ENCODE data around the gene ADSS1.

- TF ChIP-seq FOXA2 (IDR thresholded peaks at IDR 0.05) (peak; percentile 97), REST (IDR thresholded peaks at IDR 0.05) (peak; percentile 55), RAD21 (IDR thresholded peaks at IDR 0.05) (no peak), SP1 (IDR thresholded peaks at IDR 0.05) (peak; percentile 63)
- TF ChIP-seq, protein P1, sequence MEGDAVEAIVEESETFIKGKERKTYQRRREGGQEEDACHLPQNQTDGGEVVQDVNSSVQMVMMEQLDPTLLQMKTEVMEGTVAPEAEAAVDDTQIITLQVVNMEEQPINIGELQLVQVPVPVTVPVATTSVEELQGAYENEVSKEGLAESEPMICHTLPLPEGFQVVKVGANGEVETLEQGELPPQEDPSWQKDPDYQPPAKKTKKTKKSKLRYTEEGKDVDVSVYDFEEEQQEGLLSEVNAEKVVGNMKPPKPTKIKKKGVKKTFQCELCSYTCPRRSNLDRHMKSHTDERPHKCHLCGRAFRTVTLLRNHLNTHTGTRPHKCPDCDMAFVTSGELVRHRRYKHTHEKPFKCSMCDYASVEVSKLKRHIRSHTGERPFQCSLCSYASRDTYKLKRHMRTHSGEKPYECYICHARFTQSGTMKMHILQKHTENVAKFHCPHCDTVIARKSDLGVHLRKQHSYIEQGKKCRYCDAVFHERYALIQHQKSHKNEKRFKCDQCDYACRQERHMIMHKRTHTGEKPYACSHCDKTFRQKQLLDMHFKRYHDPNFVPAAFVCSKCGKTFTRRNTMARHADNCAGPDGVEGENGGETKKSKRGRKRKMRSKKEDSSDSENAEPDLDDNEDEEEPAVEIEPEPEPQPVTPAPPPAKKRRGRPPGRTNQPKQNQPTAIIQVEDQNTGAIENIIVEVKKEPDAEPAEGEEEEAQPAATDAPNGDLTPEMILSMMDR (IDR thresholded peaks at IDR 0.05; ENCODE audit: low read depth, low read length, missing input control) = no peak
Observed at GRCh38 chr14:104746934-104747481, 23.0 kb downstream of the ADSS1 start.
